Measurements from ENCODE around the gene MTA2.
A peak's percentile ranks its signal among the peaks of the same experiment; 100 is the strongest.

MTA2 gene

GRCh38 chr11:62603776-62604299 lies 2.2 kb upstream of the MTA2 start:
- H3K27ac ChIP-seq (ENCODE audit: extremely low read depth, low read depth, low read length) = no peak overlapping the region
- H3K9me3 ChIP-seq (ENCODE audit: control insufficient read depth, insufficient read depth, low read depth, low read length) = no peaks in the 10 kb centered on the region
- H3K4me3 ChIP-seq (ENCODE audit: low read depth, low read length) = no peak overlapping the region
- POLR2A ChIA-PET = interaction anchor here (0.6 to 3.1 kb wide), 5 partner anchors 12 to 61 kb away, joined by 3 to 21 read pairs (median 4); partner anchors contain the start of genes B3GAT3, C11orf98, CSKMT and EEF1G
- CTCF ChIA-PET = interaction anchor here (0.8 to 2.4 kb wide), 5 partner anchors 8 to 18 kb away, joined by 3 to 11 read pairs (median 3); partner anchors contain the start of gene B3GAT3
- peaks cover 0 to 56% of the 10 kb centered on the region in 2 experiments; a peak in 1 of 3 replicates for H3K36me3 ChIP-seq (ENCODE audit: control insufficient read depth in 2 of 2, insufficient read depth in 1 of 2, low read length in 2 of 2)
- no peaks in the 10 kb centered on the region for H3K4me1 ChIP-seq (ENCODE audit: control insufficient read depth, insufficient read depth, low read length)
- TF ChIP-seq ZNF610 (tag by site-specific recombination; IDR thresholded peaks at IDR 0.05; ENCODE audit: borderline replicate concordance) = no peak
- TF ChIP-seq, protein P1, sequence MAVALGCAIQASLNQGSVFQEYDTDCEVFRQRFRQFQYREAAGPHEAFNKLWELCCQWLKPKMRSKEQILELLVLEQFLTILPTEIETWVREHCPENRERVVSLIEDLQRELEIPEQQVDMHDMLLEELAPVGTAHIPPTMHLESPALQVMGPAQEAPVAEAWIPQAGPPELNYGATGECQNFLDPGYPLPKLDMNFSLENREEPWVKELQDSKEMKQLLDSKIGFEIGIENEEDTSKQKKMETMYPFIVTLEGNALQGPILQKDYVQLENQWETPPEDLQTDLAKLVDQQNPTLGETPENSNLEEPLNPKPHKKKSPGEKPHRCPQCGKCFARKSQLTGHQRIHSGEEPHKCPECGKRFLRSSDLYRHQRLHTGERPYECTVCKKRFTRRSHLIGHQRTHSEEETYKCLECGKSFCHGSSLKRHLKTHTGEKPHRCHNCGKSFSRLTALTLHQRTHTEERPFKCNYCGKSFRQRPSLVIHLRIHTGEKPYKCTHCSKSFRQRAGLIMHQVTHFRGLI (tag by site-specific recombination; IDR thresholded peaks at IDR 0.05) = no peak
- TF ChIP-seq, protein P2, sequence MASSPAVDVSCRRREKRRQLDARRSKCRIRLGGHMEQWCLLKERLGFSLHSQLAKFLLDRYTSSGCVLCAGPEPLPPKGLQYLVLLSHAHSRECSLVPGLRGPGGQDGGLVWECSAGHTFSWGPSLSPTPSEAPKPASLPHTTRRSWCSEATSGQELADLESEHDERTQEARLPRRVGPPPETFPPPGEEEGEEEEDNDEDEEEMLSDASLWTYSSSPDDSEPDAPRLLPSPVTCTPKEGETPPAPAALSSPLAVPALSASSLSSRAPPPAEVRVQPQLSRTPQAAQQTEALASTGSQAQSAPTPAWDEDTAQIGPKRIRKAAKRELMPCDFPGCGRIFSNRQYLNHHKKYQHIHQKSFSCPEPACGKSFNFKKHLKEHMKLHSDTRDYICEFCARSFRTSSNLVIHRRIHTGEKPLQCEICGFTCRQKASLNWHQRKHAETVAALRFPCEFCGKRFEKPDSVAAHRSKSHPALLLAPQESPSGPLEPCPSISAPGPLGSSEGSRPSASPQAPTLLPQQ (tag by site-specific recombination; IDR thresholded peaks at IDR 0.05) = no peak
- TF ChIP-seq ZNF791 (tag by site-specific recombination; IDR thresholded peaks at IDR 0.05) = no peak
- no peak for TF ChIP-seq ZBTB21 (tag by site-specific recombination; IDR thresholded peaks at IDR 0.05)
- no peak for TF ChIP-seq YY1 (tag by site-specific recombination; IDR thresholded peaks at IDR 0.05)
- no peak for TF ChIP-seq IKZF3 (tag by site-specific recombination; IDR thresholded peaks at IDR 0.05)
- TF ChIP-seq SCRT2 (tag by site-specific recombination; IDR thresholded peaks at IDR 0.05) = no peak
- no peak for TF ChIP-seq ZNF629 (tag by site-specific recombination; IDR thresholded peaks at IDR 0.05)

GRCh38 chr11:62603072-62603408 lies 1.4 kb upstream of the MTA2 start:
- TF ChIP-seq KLF1 (tag by site-specific recombination; IDR thresholded peaks at IDR 0.05) = peak; percentile 70
- TF ChIP-seq ZNF341 (tag by site-specific recombination; IDR thresholded peaks at IDR 0.05; ENCODE audit: low read depth) = no peak
- ChIA-PET CTCF (interaction anchor here (0.8 to 2.4 kb wide), 6 partner anchors 9 to 19 kb away, joined by 3 to 12 read pairs (median 4); partner anchors contain the start of gene B3GAT3), POLR2A (interaction anchor here (0.5 to 3.1 kb wide), 5 partner anchors 11 to 208 kb away, joined by 3 to 21 read pairs (median 4); partner anchors contain the start of genes B3GAT3, C11orf98, CSKMT and TUT1)
- Histone ChIP-seq H3K4me3 (ENCODE audit: low read depth, low read length) (no peak overlapping the region), H3K36me3 (ENCODE audit: control insufficient read depth in 2 of 2, insufficient read depth in 1 of 2, low read length in 2 of 2) (peaks cover 3 to 57% of the 10 kb centered on the region in 2 experiments; a peak in 2 of 3 replicates), H3K4me1 (ENCODE audit: control insufficient read depth, insufficient read depth, low read length) (no peaks in the 10 kb centered on the region), H3K9me3 (ENCODE audit: control insufficient read depth, insufficient read depth, low read depth, low read length) (no peaks in the 10 kb centered on the region), H3K27ac (ENCODE audit: extremely low read depth, low read depth, low read length) (no peak overlapping the region)

- CTCF ChIA-PET = interaction anchor here (0.6 to 2.4 kb wide), 3 partner anchors 9 to 193 kb away, joined by 3 to 12 read pairs (median 4); no protein-coding TSS in a partner anchor
- POLR2A ChIA-PET = interaction anchor here (0.5 to 4.2 kb wide), 31 partner anchors 9 to 279 kb away, joined by 3 to 140 read pairs (median 5); partner anchors contain the start of genes B3GAT3, C11orf98, CSKMT and EEF1G
- H3K4me1 ChIP-seq (ENCODE audit: control insufficient read depth, insufficient read depth, low read length) = no peaks in the 10 kb centered on the region
- H3K4me3 ChIP-seq (ENCODE audit: low read depth, low read length) = no peak overlapping the region
- H3K9me3 ChIP-seq (ENCODE audit: control insufficient read depth, insufficient read depth, low read depth, low read length) = no peaks in the 10 kb centered on the region
- no peak overlapping the region; the same call in 1 of the 2 replicates for H3K27ac ChIP-seq (ENCODE audit: extremely low read depth, low read depth, low read length)
- H3K36me3 ChIP-seq (ENCODE audit: control insufficient read depth in 2 of 2, insufficient read depth in 1 of 2, low read length in 2 of 2) = peaks cover 10 to 58% of the 10 kb centered on the region in 2 experiments; a peak in 2 of 3 replicates
- TF ChIP-seq ZNF10 (tag by site-specific recombination; IDR thresholded peaks at IDR 0.05) (peak; percentile 56; the same call in 1 of the 2 replicates), ZNF585B (tag by site-specific recombination; IDR thresholded peaks at IDR 0.05) (no peak), ZBTB48 (tag by site-specific recombination; IDR thresholded peaks at IDR 0.05) (peak; percentile 98), GLI4 (tag by site-specific recombination; IDR thresholded peaks at IDR 0.05) (no peak), ZSCAN5A (tag by site-specific recombination; IDR thresholded peaks at IDR 0.05) (no peak), ZNF555 (tag by site-specific recombination; conservative IDR thresholded peaks at IDR 0.05) (no peak), ZXDB (tag by site-specific recombination; IDR thresholded peaks at IDR 0.05) (peak; percentile 23; the same call in 1 of the 2 replicates), BCL11B (tag by site-specific recombination; IDR thresholded peaks at IDR 0.05; ENCODE audit: low read depth) (no peak), ZNF510 (tag by site-specific recombination; IDR thresholded peaks at IDR 0.05; ENCODE audit: insufficient replicate concordance) (no peak), EGR2 (tag by site-specific recombination; IDR thresholded peaks at IDR 0.05; ENCODE audit: low read depth) (0 out of 2 replicates have a peak, but pooled peaks have one; percentile 19), ZNF169 (tag by site-specific recombination; IDR thresholded peaks at IDR 0.05) (no peak), KLF9 (tag by site-specific recombination; IDR thresholded peaks at IDR 0.05; ENCODE audit: low read depth) (no peak), ZNF600 (tag by site-specific recombination; IDR thresholded peaks at IDR 0.05) (peak; percentile 31; the same call in 1 of the 2 replicates), REPIN1 (tag by site-specific recombination; IDR thresholded peaks at IDR 0.05; ENCODE audit: low read depth) (no peak), ZNF792 (tag by site-specific recombination; IDR thresholded peaks at IDR 0.05) (no peak)
These were observed 741 bp upstream of the MTA2 start for GRCh38 chr11:62602141-62603071.

Measured in HEK293 (cell line).